Fibroblast of the aortic adventitia (primary cell): ENCODE data around the gene PPDPF. TPM values are rescaled to one million over a fixed set of nuclear protein-coding genes. Genes with fewer than 3 reads are reported as not detected.

Experiments
- DNase-seq: peaks from one replicate; pipeline ENCODE4 v3.0.0-alpha.2; 2010; ENCODE audit warnings: low read depth
- H3K4me3 ChIP-seq: 2 replicates; pipeline ENCODE4 v1.5.1; 2011; ENCODE audit warnings: low read depth, mild to moderate bottlenecking, control low read depth, low read length, moderate library complexity
- total RNA-seq: library from RNA; depleted of rRNA; stranded (reverse); fragments of >200 nt; gene quantifications from 2 replicates; pipeline ENCODE4 v1.2.3, GENCODE V29; 2012; ENCODE audit warnings: low replicate concordance
- TF ChIP-seq, protein P1 (sequence below): IDR thresholded peaks from 2 replicates; pipeline ENCODE4 v1.5.1; 2011; ENCODE audit warnings: mild to moderate bottlenecking, low read length, control low read depth, inconsistent platforms; ENCODE audit not compliant: insufficient read depth

The PPDPF gene
- total RNA-seq, 1 donor = 97.0 TPM

DNA sequence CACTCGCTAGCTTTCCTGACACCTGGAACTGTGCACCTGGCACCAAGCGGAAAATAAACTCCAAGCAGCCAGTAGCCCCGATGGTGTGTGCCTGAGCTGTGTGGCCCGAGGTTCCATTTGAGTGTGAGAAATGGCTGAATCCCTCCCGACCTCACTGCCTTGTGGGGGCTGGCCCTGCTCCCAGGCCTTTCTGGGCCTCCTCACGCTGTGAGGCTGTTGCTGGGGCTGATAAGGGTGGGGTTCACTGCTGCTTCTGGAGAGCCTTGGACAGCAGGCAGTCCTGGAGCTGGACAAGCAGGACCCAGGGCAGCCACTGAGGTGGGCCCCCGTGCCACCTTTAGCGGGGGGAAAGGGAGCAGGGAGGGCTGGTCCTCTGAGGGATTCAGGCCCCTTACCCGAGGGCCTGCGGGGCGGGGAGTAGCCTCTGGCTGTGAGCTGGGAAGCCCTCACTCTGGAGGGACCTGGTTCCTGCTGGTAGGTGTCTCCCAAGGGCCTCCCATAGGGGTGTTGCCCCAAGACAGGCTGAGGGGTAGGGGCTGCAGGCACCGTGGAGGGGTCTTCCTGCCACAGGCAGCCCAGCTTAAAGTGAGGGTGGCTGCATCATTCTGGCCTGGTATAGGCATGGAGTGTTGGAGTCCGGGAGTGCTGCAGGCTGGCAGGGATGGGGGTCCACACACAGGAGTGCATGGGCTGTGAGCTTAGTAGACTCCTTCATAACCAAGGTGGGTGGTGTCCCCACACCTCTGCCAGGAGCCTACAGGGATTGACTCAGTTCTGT, 1.7 kb downstream of the PPDPF start:
- TF ChIP-seq, protein P1, sequence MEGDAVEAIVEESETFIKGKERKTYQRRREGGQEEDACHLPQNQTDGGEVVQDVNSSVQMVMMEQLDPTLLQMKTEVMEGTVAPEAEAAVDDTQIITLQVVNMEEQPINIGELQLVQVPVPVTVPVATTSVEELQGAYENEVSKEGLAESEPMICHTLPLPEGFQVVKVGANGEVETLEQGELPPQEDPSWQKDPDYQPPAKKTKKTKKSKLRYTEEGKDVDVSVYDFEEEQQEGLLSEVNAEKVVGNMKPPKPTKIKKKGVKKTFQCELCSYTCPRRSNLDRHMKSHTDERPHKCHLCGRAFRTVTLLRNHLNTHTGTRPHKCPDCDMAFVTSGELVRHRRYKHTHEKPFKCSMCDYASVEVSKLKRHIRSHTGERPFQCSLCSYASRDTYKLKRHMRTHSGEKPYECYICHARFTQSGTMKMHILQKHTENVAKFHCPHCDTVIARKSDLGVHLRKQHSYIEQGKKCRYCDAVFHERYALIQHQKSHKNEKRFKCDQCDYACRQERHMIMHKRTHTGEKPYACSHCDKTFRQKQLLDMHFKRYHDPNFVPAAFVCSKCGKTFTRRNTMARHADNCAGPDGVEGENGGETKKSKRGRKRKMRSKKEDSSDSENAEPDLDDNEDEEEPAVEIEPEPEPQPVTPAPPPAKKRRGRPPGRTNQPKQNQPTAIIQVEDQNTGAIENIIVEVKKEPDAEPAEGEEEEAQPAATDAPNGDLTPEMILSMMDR = no peak
- peak; percentile 29 for DNase-seq
- H3K4me3 ChIP-seq = peak overlapping the region; percentile 85

GRCh38 chr20:63522981-63523611, 2.5 kb downstream of the PPDPF start:
- H3K4me3 ChIP-seq = no peak overlapping the region
- TF ChIP-seq, protein P1 = no peak
- no peak for DNase-seq

DNA sequence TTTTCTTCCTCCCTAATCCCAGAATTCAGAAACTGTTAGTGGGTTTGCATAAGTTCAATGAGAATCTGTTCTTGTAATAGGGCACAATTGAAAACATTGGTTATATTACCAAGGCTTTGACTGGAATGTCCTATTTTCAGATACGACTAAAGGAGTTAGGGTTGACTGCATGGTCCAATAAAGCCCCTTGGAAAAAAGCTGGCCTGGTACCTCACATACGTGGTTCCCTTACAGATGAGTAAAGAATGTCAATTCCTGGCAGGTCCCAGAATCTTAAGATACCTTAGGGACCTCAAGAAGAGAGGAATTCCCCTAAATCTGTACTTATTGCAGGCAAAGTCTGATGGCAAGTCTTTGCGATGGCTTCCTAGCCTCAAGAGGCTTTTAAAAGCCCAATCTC, 4.6 kb downstream of the PPDPF start:
- TF ChIP-seq, protein P1 = no peak
- H3K4me3 ChIP-seq = no peak overlapping the region
- DNase-seq = no peak

DNA sequence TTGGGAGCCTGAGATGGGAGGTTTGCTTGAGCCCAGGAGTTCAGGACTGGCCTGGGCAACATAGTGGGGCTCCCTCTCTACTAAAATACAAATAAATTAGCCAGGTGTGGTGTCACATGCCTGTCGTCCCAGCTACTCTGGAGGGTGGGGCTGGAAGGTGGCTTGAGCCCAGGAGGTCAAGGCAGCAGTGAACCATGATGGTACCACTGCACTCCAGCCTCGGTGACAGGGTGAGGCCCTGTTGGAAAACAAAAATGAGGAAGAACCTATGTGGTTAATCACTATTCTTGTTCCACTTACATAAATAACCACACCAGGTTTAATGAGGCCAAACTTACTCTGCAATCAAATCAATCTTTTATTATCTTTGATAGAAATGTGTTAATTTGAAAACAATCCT, 5.4 kb downstream of the PPDPF start:
- no peak for DNase-seq
- TF ChIP-seq, protein P1 = no peak
- H3K4me3 ChIP-seq = no peak overlapping the region

GRCh38 chr20:63527184-63527583, 6.6 kb downstream of the PPDPF start:
- TF ChIP-seq, protein P1 = no peak
- DNase-seq = no peak
- H3K4me3 ChIP-seq = no peak overlapping the region

DNA sequence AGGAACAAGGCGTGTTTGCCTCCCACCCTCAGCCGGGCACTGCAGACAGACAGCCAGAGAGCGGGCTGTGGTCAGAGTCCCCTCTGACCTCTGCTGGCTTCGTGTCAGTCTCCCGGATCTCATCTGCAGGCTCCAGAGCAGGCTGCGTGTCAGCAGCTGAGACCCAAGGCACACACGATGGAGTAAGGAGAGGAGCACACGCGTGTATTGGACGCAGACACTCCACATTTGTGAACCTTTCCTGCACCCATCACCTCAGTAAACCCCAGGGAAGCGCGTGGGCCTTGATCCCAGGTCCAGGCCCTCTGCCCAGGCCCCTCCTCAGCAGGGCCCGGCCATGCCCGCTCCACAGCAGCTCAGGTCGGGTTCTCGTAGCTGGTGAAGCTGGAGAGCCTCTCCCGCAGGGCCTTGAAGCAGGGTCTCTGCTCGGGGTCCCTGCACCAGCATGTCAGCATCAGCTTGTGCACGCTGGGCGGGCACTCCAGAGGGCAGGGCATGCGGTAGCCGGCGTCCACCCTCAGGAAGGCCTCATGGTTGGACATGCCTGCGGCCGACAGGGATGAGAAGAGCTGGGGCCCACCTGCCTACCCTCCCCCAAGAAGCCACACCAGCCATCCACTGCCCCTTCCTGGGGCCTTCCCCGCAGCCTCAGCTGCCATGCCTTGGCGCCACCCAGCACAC, 8.8 kb downstream of the PPDPF start:
- no peak for DNase-seq
- H3K4me3 ChIP-seq = no peak overlapping the region
- TF ChIP-seq, protein P1 = no peak
